ENCODE measurements around the gene MAEL. TPM values are rescaled to one million over a fixed set of nuclear protein-coding genes. Genes with fewer than 3 reads are reported as not detected.

Gene MAEL
- total RNA-seq (2021; ENCODE audit: unreplicated experiment): not detected
- not detected for polyA plus RNA-seq (2012; ENCODE audit: insufficient read length)
- Bru-seq, nascent RNA: not detected
- not detected for BruChase-seq, experiment 1, labeled RNA remaining after a 2-hour chase
- percentile 6 among the genes with signal in this experiment for BruChase-seq, experiment 2, labeled RNA remaining after a 6-hour chase
- long read RNA-seq: 0 reads

- Histone ChIP-seq H3K4me3 (ENCODE audit: low read depth in 2 of 2, low read length in 2 of 2) (no peak within 1 kb of the TSS), H3K27ac (ENCODE audit: low read length) (no peak within 1 kb of the TSS), H3K4me1 (ENCODE audit: control insufficient read depth, insufficient read depth, low read length) (no peaks in the 10 kb centered on the region), H3K36me3 (ENCODE audit: control insufficient read depth, insufficient read depth, low read length) (no peaks in the 10 kb centered on the region), H3K9me3 (ENCODE audit: control insufficient read depth, insufficient read depth, low read depth, low read length) (no peaks in the 10 kb centered on the region), H3K27me3 (ENCODE audit: control insufficient read depth, insufficient read depth, low read length) (peaks cover 7% of the 10 kb centered on the region)
- in situ Hi-C loops (cut with HindIII; ENCODE audit: low pct_unique_long_range_greater_than_20kb, low sequenced_read_pairs): no loop called here
- TF ChIP-seq POLR2AphosphoS5 (IDR thresholded peaks at IDR 0.05; ENCODE audit: low read depth, low read length): no peak
- no peak for TF ChIP-seq REST (IDR thresholded peaks at IDR 0.05; ENCODE audit: insufficient read depth in 1 of 2, low read depth in 2 of 2, low read length in 1 of 2)
- no peak for TF ChIP-seq SIN3A (IDR thresholded peaks at IDR 0.05; ENCODE audit: borderline replicate concordance, insufficient read depth, low read depth, low read length)
- TF ChIP-seq TCF7L2 (IDR thresholded peaks at IDR 0.05; ENCODE audit: low read depth, low read length): no peak
- TF ChIP-seq CTCF (IDR thresholded peaks at IDR 0.05): no peak
- intact Hi-C loops (cut with micrococcal nuclease; ENCODE audit: unreplicated experiment): no loop called here
- POLR2A ChIA-PET: no interaction called here
- ATAC-seq (no peak), DNase-seq (ENCODE audit: low read depth, low spot score) (no peak)
- CTCF ChIA-PET: no interaction called here
- BruUV-seq (replicated peaks): no TSS peak
Observed at GRCh38 chr1:166988974-166989515, at the start of gene MAEL. Gene MAEL (plus strand): TSS chr1:166989280. CDS start chr1:166989353, 73 bp downstream.

GRCh38 chr1:166939741-166940375 is 49.2 kb upstream of the MAEL start:
- H3K36me3 ChIP-seq (ENCODE audit: control insufficient read depth, insufficient read depth, low read length): no peaks in the 10 kb centered on the region
- DNase-seq (ENCODE audit: low read depth, low spot score) (no peak), ATAC-seq (no peak)
- intact Hi-C loops (cut with micrococcal nuclease; ENCODE audit: unreplicated experiment): no loop called here
- no peak overlapping the region for H3K4me3 ChIP-seq (ENCODE audit: low read depth in 2 of 2, low read length in 2 of 2)
- peaks cover 7% of the 10 kb centered on the region for H3K27me3 ChIP-seq (ENCODE audit: control insufficient read depth, insufficient read depth, low read length)
- H3K4me1 ChIP-seq (ENCODE audit: control insufficient read depth, insufficient read depth, low read length): no peaks in the 10 kb centered on the region
- in situ Hi-C loops (cut with HindIII; ENCODE audit: low pct_unique_long_range_greater_than_20kb, low sequenced_read_pairs): no loop called here
- ChIA-PET CTCF (no interaction called here), POLR2A (no interaction called here)
- H3K27ac ChIP-seq (ENCODE audit: low read length): no peak overlapping the region
- no peaks in the 10 kb centered on the region for H3K9me3 ChIP-seq (ENCODE audit: control insufficient read depth, insufficient read depth, low read depth, low read length)
- no TSS peak for BruUV-seq (replicated peaks)
- no peak for TF ChIP-seq POLR2AphosphoS5 (IDR thresholded peaks at IDR 0.05; ENCODE audit: low read depth, low read length)
- TF ChIP-seq CTCF (IDR thresholded peaks at IDR 0.05): no peak
- TF ChIP-seq TCF7L2 (IDR thresholded peaks at IDR 0.05; ENCODE audit: low read depth, low read length): no peak
- TF ChIP-seq REST (IDR thresholded peaks at IDR 0.05; ENCODE audit: insufficient read depth in 1 of 2, low read depth in 2 of 2, low read length in 1 of 2): no peak
- no peak for TF ChIP-seq SIN3A (IDR thresholded peaks at IDR 0.05; ENCODE audit: borderline replicate concordance, insufficient read depth, low read depth, low read length)

All from Panc1 (cell line).